CD14-positive monocyte (primary cell): ENCODE results near the gene EVX2. TPM values are rescaled to one million over a fixed set of nuclear protein-coding genes. Genes with fewer than 3 reads are reported as not detected.

Experiments
- DNase-seq, 3 donors: peaks; one replicate each; pipeline ENCODE4 v3.0.0-alpha.2; 2011 to 2022
- H2AFZ ChIP-seq: 2 replicates; pipeline ENCODE4 v1.6.0; 2012; ENCODE audit warnings: mild to moderate bottlenecking, low read depth, low read length, inconsistent platforms; ENCODE audit not compliant: insufficient read depth, poor library complexity, severe bottlenecking
- H3K27ac ChIP-seq, 2 donors: 1 replicate in 1 of 2; 2 replicates in 1 of 2; pipeline ENCODE4 v1.5.1; 2012 to 2013; ENCODE audit warnings: low read length in 2 of 2, control low read depth in 1 of 2, inconsistent platforms in 1 of 2, low read depth in 1 of 2, mild to moderate bottlenecking in 1 of 2
- H3K27me3 ChIP-seq, 2 donors: one replicate each; pipeline versions ENCODE4 v1.6.0 to v1.6.1; 2011 to 2013; ENCODE audit warnings: low read length in 2 of 2; ENCODE audit not compliant: control insufficient read depth in 2 of 2, insufficient read depth in 2 of 2
- H3K36me3 ChIP-seq, 2 donors: replicated peaks in 1 of 2; 1 replicate in 1 of 2; 2 replicates in 1 of 2; pipeline versions ENCODE4 v1.5.1 to v1.6.1; 2012 to 2013; ENCODE audit warnings: low read length in 2 of 2, control low read depth in 1 of 2, inconsistent platforms in 1 of 2, mild to moderate bottlenecking in 1 of 2; ENCODE audit not compliant: insufficient read depth in 2 of 2, control insufficient read depth in 1 of 2
- H3K4me1 ChIP-seq, 2 donors: 1 replicate in 1 of 2; 2 replicates in 1 of 2; pipeline versions ENCODE4 v1.5.1 to v1.6.1; 2012 to 2013; ENCODE audit warnings: low read length in 2 of 2, control low read depth in 1 of 2, inconsistent platforms in 1 of 2, mild to moderate bottlenecking in 1 of 2, moderate library complexity in 1 of 2; ENCODE audit not compliant: insufficient read depth in 2 of 2, control insufficient read depth in 1 of 2
- H3K4me2 ChIP-seq: replicated peaks from 2 replicates; pipeline ENCODE3; 2012; ENCODE audit warnings: low read length, moderate library complexity, mild to moderate bottlenecking; ENCODE audit not compliant: poor library complexity, severe bottlenecking; ENCODE audit errors: extremely low read depth
- H3K4me3 ChIP-seq, 3 experiments: fragments of 200-600 bp in 1 of 3; sonication (generic) in 1 of 3; replicated peaks in 1 of 3; 1 replicate in 2 of 3; 2 replicates in 1 of 3; pipeline ENCODE4 v1.5.1; 2011 to 2013; ENCODE audit warnings: low read length in 3 of 3, mild to moderate bottlenecking in 3 of 3, control low read depth in 2 of 3, low read depth in 2 of 3, inconsistent platforms in 1 of 3, moderate library complexity in 1 of 3
- H3K79me2 ChIP-seq: 2 replicates; pipeline ENCODE4 v1.6.0; 2012; ENCODE audit warnings: mild to moderate bottlenecking, control low read depth, inconsistent platforms, low read length, moderate library complexity; ENCODE audit not compliant: insufficient read depth
- H3K9ac ChIP-seq: 2 replicates; pipeline ENCODE4 v1.6.0; 2017; ENCODE audit warnings: low read length, mild to moderate bottlenecking; ENCODE audit not compliant: insufficient read depth, poor library complexity, severe bottlenecking
- H3K9me3 ChIP-seq, 2 donors: replicated peaks in 1 of 2; 1 replicate in 1 of 2; 2 replicates in 1 of 2; pipeline versions ENCODE4 v1.5.1 to v1.6.1; 2012 to 2013; ENCODE audit warnings: low read length in 2 of 2, control low read depth in 1 of 2; ENCODE audit not compliant: control insufficient read depth in 1 of 2, insufficient read depth in 1 of 2
- H4K20me1 ChIP-seq: 2 replicates; pipeline ENCODE4 v1.6.0; 2012; ENCODE audit warnings: mild to moderate bottlenecking, low read length, control low read depth, moderate library complexity; ENCODE audit not compliant: insufficient read depth
- H3K27ac Mint-ChIP-seq, 7 donors: one replicate each; pipeline ENCODE4 v1.8.0; 2020; ENCODE audit warnings: mild to moderate bottlenecking in 7 of 7, mixed read lengths in 7 of 7, moderate library complexity in 6 of 7, inconsistent platforms in 2 of 7
- H3K27me3 Mint-ChIP-seq, 3 donors: one replicate each; pipeline ENCODE4 v1.8.0; 2021 to 2022; ENCODE audit warnings: low read depth in 3 of 3, mild to moderate bottlenecking in 3 of 3, mixed read lengths in 3 of 3, moderate library complexity in 3 of 3, inconsistent platforms in 1 of 3
- H3K36me3 Mint-ChIP-seq, 2 donors: one replicate each; pipeline ENCODE4 v1.8.0; 2020; ENCODE audit warnings: mixed read lengths in 2 of 2, inconsistent platforms in 1 of 2, mild to moderate bottlenecking in 1 of 2
- H3K4me1 Mint-ChIP-seq: one replicate; pipeline ENCODE4 v1.8.0; 2020; ENCODE audit warnings: mild to moderate bottlenecking, mixed read lengths
- H3K4me3 Mint-ChIP-seq, 2 donors: one replicate each; pipeline ENCODE4 v1.8.0; 2020; ENCODE audit warnings: mild to moderate bottlenecking in 2 of 2, mixed read lengths in 2 of 2, moderate library complexity in 1 of 2
- H3K9me3 Mint-ChIP-seq, 7 donors: one replicate each; pipeline ENCODE4 v1.8.0; 2020 to 2022; ENCODE audit warnings: mixed read lengths in 7 of 7, mild to moderate bottlenecking in 6 of 7, moderate library complexity in 6 of 7, inconsistent platforms in 2 of 7
- WGBS: methylation state at CpG from one replicate; pipeline ENCODE4 v1.1.5; 2013; ENCODE audit warnings: missing lambda C conversion rate; ENCODE audit not compliant: insufficient coverage; 5-methylcytosine and 5-hydroxymethylcytosine counted together
- intact Hi-C, 2 donors: fragments of 100-400 bp; cut with micrococcal nuclease; formaldehyde crosslinking; loops; one replicate each; pipeline versions ENCODE4 v1.15.0 to v1.15.1; 2023
- polyA plus RNA-seq, 3 donors: library from polyadenylated mRNA; depleted of rRNA in 1 of 3; unstranded in 2 of 3; stranded (reverse) in 1 of 3; fragments of 300-500 nt in 2 of 3; fragments of >200 nt in 1 of 3; fragmentation: Illumina TruSeq in 2 of 3; gene quantifications; 1 replicate in 2 of 3; 2 replicates in 1 of 3; pipeline ENCODE4 v1.2.3, GENCODE V29; 2012 to 2021
- TF ChIP-seq, protein P1 (sequence below): fragments of 200-600 bp; IDR thresholded peaks from one replicate; pipeline ENCODE4 v1.8.0; 2022; ENCODE audit warnings: antibody characterized with exemption, mild to moderate bottlenecking

The EVX2 gene
- polyA plus RNA-seq, 3 donors = not detected

DNA sequence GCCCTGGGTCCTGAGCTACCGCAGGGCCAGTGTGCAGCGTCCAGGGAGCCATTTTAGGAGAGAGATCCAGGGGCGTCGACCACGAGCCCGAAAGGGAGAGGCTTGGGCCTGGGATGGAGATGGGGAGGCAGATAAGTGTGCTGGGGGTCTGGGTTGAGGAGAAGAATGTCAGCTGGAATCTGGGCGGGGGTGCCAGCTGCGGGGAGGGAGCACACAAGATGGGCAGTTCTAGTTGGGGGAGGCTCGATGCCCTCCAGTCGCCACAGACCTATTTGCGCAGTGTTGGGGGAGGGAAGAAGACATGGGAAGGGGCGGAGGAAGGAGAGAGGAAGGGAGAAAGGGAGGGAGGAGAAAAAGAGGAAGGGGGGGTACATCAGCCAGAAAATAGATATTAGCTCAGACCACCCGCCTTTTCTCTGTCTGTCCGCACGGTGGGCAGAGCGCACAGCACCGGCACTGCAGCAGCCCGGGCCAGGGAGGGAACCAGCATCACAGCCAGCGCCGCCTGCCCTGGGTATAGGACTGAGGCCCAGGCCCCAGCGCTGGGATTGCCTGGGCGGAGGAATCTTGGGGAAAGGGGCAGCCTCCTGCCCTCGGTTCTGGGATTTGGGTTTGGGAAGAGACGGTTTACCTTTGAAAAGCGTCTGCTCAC is 21.4 kb upstream of the EVX2 start:
- peaks cover 6 to 12% of the 10 kb centered on the region in 2 donors for H3K4me1 ChIP-seq
- H3K27ac ChIP-seq = no peak overlapping the region
- H2AFZ ChIP-seq = no peak overlapping the region
- Mint-ChIP-seq H3K36me3 (peaks cover 3 to 13% of the 10 kb centered on the region in 2 donors), H3K27me3 (peaks cover 90 to 98% (median 91%) of the 10 kb centered on the region in 3 donors), H3K4me1 (peaks cover 27% of the 10 kb centered on the region), H3K9me3 (peaks cover 0 to 38% (median 29%) of the 10 kb centered on the region in 7 donors), H3K27ac (no peak overlapping the region), H3K4me3 (peak overlapping the region in 1 of 2 donors; percentile 83)
- H3K27me3 ChIP-seq = peaks cover 74 to 93% of the 10 kb centered on the region in 2 donors
- no peak overlapping the region for H3K4me3 ChIP-seq
- no peaks in the 10 kb centered on the region for H3K79me2 ChIP-seq
- intact Hi-C loops = no loop called here
- 8% methylated on average over 24 of the region's 25 CpGs for WGBS
- TF ChIP-seq, protein P1, sequence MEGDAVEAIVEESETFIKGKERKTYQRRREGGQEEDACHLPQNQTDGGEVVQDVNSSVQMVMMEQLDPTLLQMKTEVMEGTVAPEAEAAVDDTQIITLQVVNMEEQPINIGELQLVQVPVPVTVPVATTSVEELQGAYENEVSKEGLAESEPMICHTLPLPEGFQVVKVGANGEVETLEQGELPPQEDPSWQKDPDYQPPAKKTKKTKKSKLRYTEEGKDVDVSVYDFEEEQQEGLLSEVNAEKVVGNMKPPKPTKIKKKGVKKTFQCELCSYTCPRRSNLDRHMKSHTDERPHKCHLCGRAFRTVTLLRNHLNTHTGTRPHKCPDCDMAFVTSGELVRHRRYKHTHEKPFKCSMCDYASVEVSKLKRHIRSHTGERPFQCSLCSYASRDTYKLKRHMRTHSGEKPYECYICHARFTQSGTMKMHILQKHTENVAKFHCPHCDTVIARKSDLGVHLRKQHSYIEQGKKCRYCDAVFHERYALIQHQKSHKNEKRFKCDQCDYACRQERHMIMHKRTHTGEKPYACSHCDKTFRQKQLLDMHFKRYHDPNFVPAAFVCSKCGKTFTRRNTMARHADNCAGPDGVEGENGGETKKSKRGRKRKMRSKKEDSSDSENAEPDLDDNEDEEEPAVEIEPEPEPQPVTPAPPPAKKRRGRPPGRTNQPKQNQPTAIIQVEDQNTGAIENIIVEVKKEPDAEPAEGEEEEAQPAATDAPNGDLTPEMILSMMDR = no peak
- no peak for DNase-seq
- H3K9me3 ChIP-seq = peaks cover 0 to 66% of the 10 kb centered on the region in 2 donors
- no peaks in the 10 kb centered on the region for H3K36me3 ChIP-seq
- H3K9ac ChIP-seq = no peak overlapping the region
- no peaks in the 10 kb centered on the region for H4K20me1 ChIP-seq
- H3K4me2 ChIP-seq = no peak overlapping the region

DNA sequence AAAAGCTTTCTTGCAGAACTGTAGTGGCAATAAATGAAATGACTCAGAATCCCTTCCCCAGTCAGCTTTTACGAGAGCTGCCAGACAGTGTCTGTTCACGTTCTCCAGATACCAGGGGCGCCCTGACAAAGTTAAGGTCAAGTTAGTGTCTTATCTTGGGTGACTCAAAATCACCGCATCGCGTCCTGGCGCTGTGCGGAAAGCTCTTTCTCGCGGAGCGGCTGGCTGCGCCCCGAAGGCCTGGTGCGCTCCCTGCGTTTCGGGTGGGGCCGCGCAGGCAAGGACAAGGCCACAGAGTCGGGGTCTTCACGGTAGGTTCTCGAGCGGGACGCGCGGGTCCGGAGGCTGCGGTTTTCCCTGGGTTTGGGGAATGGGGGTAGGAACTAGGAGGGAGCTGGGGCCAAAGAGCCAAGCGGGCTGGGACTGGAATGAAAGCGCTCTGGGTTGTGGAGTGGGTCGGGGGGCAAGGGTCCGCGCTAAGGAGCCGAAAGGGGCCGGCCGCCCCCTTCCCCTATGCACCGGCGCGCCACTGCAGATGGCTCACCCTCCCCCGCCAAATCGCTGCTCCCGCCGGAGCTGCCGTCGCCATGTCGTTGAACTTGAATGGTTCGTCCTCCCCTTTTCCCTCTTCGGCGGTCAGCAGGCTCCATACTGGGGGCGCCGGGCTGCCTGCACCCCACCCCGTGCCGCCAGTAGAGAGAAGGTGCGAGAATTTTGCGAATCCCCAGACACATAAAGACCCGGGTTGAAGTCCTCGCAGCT is 20.7 kb upstream of the EVX2 start:
- intact Hi-C loops = no loop called here
- Histone ChIP-seq H3K79me2 (no peaks in the 10 kb centered on the region), H4K20me1 (no peaks in the 10 kb centered on the region), H3K4me2 (peak overlapping the region; percentile 7), H2AFZ (no peak overlapping the region), H3K27ac (no peak overlapping the region), H3K4me1 (peaks cover 6 to 12% of the 10 kb centered on the region in 2 donors), H3K9ac (no peak overlapping the region), H3K27me3 (peaks cover 73 to 93% of the 10 kb centered on the region in 2 donors), H3K4me3 (no peak overlapping the region), H3K9me3 (peaks cover 0 to 66% of the 10 kb centered on the region in 2 donors), H3K36me3 (no peaks in the 10 kb centered on the region)
- peaks cover 88 to 98% (median 89%) of the 10 kb centered on the region in 3 donors for H3K27me3 Mint-ChIP-seq
- 5% methylated on average over 38 of the region's 56 CpGs for WGBS
- peak overlapping the region in 1 of 7 donors; percentile 23 for H3K27ac Mint-ChIP-seq
- H3K4me3 Mint-ChIP-seq = peak overlapping the region in 1 of 2 donors; percentile 83
- DNase-seq = no peak
- H3K4me1 Mint-ChIP-seq = peaks cover 28% of the 10 kb centered on the region
- peaks cover 3 to 13% of the 10 kb centered on the region in 2 donors for H3K36me3 Mint-ChIP-seq
- TF ChIP-seq, protein P1 = no peak
- H3K9me3 Mint-ChIP-seq = peaks cover 0 to 35% (median 30%) of the 10 kb centered on the region in 7 donors
